WTC11 (cell line): ENCODE measurements around the gene ZBTB47. TPM values are rescaled to one million over a fixed set of nuclear protein-coding genes. Genes with fewer than 3 reads are reported as not detected.

ENCODE experiments used
- ATAC-seq: fragments of 200-7000 bp; cut with Tn5 transposase; 2 replicates; pipeline ENCODE4 v1.10.0; 2021; ENCODE audit warnings: mild to moderate bottlenecking, moderate library complexity
- CTCF ChIA-PET: fragments of 300-600 bp; sonication (Branson Sonifier 250); formaldehyde crosslinking; loops from one replicate; lab custom pipeline; 2021; ENCODE audit warnings: antibody characterized with exemption; lab: Charles Lee
- POLR2A ChIA-PET: fragments of 350-600 bp; sonication (Branson Sonifier 250); formaldehyde crosslinking; loops from one replicate; lab custom pipeline; 2021; ENCODE audit warnings: antibody characterized with exemption; lab: Charles Lee
- DNase-seq: peaks from one replicate; pipeline ENCODE4 v3.0.0; 2021; ENCODE audit warnings: low spot score
- H3K27ac Mint-ChIP-seq: 2 replicates; pipeline ENCODE4 v1.8.0; 2021; ENCODE audit warnings: mixed read lengths
- H3K27me3 Mint-ChIP-seq: 2 replicates; pipeline ENCODE4 v1.8.0; 2021; ENCODE audit warnings: low read depth, mild to moderate bottlenecking, moderate library complexity, mixed read lengths
- H3K36me3 Mint-ChIP-seq: 2 replicates; pipeline ENCODE4 v1.8.0; 2021; ENCODE audit warnings: mixed read lengths
- H3K4me1 Mint-ChIP-seq: 2 replicates; pipeline ENCODE4 v1.8.0; 2022; ENCODE audit warnings: mixed read lengths
- H3K4me3 Mint-ChIP-seq: 2 replicates; pipeline ENCODE4 v1.8.0; 2021; ENCODE audit warnings: mild to moderate bottlenecking, moderate library complexity, mixed read lengths
- H3K9me3 Mint-ChIP-seq: 2 replicates; pipeline ENCODE4 v1.8.0; 2021; ENCODE audit warnings: mixed read lengths
- ATF6 ChIP-seq: sonication (generic); formaldehyde crosslinking; IDR thresholded peaks from 2 replicates; pipeline ENCODE4 v1.8.1; 2023; ENCODE audit warnings: mild to moderate bottlenecking, missing genetic modification reagents
- CREB1 ChIP-seq: sonication (generic); formaldehyde crosslinking; IDR thresholded peaks from 2 replicates; pipeline ENCODE4 v1.8.0; 2023; ENCODE audit warnings: mild to moderate bottlenecking, missing genetic modification reagents
- ELF4 ChIP-seq: sonication (generic); formaldehyde crosslinking; IDR thresholded peaks from 2 replicates; pipeline ENCODE4 v1.8.1; 2022; ENCODE audit warnings: low read depth, mild to moderate bottlenecking, moderate library complexity, missing genetic modification reagents
- EMX1 ChIP-seq: fragments of 250-450 bp; sonication (Bioruptor Pico); IDR thresholded peaks from 2 replicates; pipeline ENCODE4 v1.8.0; 2021; ENCODE audit warnings: mild to moderate bottlenecking
- MYBL2 ChIP-seq: sonication (generic); formaldehyde crosslinking; IDR thresholded peaks from 2 replicates; pipeline ENCODE4 v1.8.1; 2023; ENCODE audit warnings: mild to moderate bottlenecking, moderate library complexity, missing genetic modification reagents
- NR1H2 ChIP-seq: sonication (generic); formaldehyde crosslinking; IDR thresholded peaks from 2 replicates; pipeline ENCODE4 v1.9.0; 2021; ENCODE audit warnings: mild to moderate bottlenecking, moderate library complexity, missing genetic modification reagents
- NR3C1 ChIP-seq: sonication (generic); formaldehyde crosslinking; conservative IDR thresholded peaks from 2 replicates; pipeline ENCODE4 v1.8.1; 2023; ENCODE audit warnings: low read depth, mild to moderate bottlenecking, missing genetic modification reagents
- PRDM15 ChIP-seq: sonication (generic); formaldehyde crosslinking; IDR thresholded peaks from 2 replicates; pipeline ENCODE4 v1.8.0; 2022; ENCODE audit warnings: missing genetic modification reagents
- SMAD3 ChIP-seq: sonication (generic); formaldehyde crosslinking; IDR thresholded peaks from 2 replicates; pipeline ENCODE4 v1.8.0; 2022; ENCODE audit warnings: missing genetic modification reagents, mild to moderate bottlenecking, borderline replicate concordance
- TP53 ChIP-seq: sonication (generic); formaldehyde crosslinking; IDR thresholded peaks from 2 replicates; pipeline ENCODE4 v1.8.1; 2023; ENCODE audit warnings: mild to moderate bottlenecking, missing genetic modification reagents
- ZNF232 ChIP-seq: sonication (generic); formaldehyde crosslinking; IDR thresholded peaks from 2 replicates; pipeline ENCODE4 v1.8.0; 2022; ENCODE audit warnings: mild to moderate bottlenecking, missing genetic modification reagents
- ZNF416 ChIP-seq: fragments of 250-450 bp; sonication (Bioruptor Pico); IDR thresholded peaks from 2 replicates; pipeline ENCODE4 v1.9.0; 2021; ENCODE audit warnings: mild to moderate bottlenecking, inconsistent platforms
- ZNF671 ChIP-seq: fragments of 250-450 bp; sonication (Bioruptor Pico); IDR thresholded peaks from 2 replicates; pipeline ENCODE4 v1.8.0; 2021; ENCODE audit warnings: mild to moderate bottlenecking
- total RNA-seq: library from RNA; stranded (reverse); gene quantifications from 3 replicates; pipeline ENCODE4 v1.2.3, GENCODE V29; 2021
- TF ChIP-seq, protein P1 (sequence below): sonication (generic); formaldehyde crosslinking; IDR thresholded peaks from 2 replicates; pipeline ENCODE4 v1.8.1; 2022; ENCODE audit warnings: missing genetic modification reagents, borderline replicate concordance
- TF ChIP-seq, protein P2 (sequence below): sonication (generic); formaldehyde crosslinking; IDR thresholded peaks from 2 replicates; pipeline ENCODE4 v1.8.0; 2022; ENCODE audit warnings: mild to moderate bottlenecking, missing genetic modification reagents
- TF ChIP-seq, protein P3 (sequence below): fragments of 250-450 bp; sonication (Bioruptor Pico); IDR thresholded peaks from 2 replicates; pipeline ENCODE4 v1.9.0; 2021; ENCODE audit warnings: mild to moderate bottlenecking

ZBTB47 gene
- total RNA-seq, 1 experiment from 2014 or later, result 5.2 TPM

DNA sequence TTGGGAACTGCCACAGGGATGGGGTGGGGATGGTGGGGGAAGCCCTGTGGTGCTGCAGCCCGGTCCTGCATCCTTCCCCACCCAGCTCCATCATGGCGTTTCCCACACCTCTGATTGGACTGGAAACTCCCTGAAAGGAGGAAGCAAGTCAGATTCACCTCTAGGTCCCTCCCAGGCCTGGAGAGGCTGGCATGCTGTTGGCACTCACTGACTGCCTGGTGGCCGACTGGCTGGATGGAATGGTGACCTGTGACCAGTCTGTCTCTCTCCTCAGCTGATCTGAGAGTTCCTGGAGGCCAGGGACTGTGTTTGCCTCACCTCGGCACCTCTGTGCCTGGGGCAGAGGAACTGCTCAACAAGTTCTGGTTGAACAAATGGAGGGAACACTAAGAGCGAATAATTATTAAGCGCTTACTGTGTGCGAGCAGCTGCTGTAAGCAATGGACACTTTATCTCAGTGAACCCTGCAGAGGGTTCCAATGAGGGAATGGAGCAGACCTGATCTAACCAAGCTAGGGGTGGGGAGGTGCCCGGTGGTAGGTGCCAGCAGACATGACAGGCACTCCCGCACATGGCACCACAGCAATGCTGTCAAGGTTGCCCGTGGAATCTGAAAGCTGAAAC is 52.6 kb downstream of the ZBTB47 start:
- TF ChIP-seq EMX1 (CRISPR knock-in tag) (no peak), CREB1 (CRISPR knock-in tag) (no peak), MYBL2 (no peak), TP53 (CRISPR knock-in tag) (no peak), ATF6 (CRISPR knock-in tag) (no peak), ZNF671 (CRISPR knock-in tag) (no peak), PRDM15 (CRISPR knock-in tag) (no peak), ZNF232 (CRISPR knock-in tag) (no peak), SMAD3 (CRISPR knock-in tag) (no peak), ZNF416 (no peak), NR1H2 (no peak), ELF4 (CRISPR knock-in tag) (no peak), NR3C1 (CRISPR knock-in tag) (no peak)
- TF ChIP-seq, protein P1, sequence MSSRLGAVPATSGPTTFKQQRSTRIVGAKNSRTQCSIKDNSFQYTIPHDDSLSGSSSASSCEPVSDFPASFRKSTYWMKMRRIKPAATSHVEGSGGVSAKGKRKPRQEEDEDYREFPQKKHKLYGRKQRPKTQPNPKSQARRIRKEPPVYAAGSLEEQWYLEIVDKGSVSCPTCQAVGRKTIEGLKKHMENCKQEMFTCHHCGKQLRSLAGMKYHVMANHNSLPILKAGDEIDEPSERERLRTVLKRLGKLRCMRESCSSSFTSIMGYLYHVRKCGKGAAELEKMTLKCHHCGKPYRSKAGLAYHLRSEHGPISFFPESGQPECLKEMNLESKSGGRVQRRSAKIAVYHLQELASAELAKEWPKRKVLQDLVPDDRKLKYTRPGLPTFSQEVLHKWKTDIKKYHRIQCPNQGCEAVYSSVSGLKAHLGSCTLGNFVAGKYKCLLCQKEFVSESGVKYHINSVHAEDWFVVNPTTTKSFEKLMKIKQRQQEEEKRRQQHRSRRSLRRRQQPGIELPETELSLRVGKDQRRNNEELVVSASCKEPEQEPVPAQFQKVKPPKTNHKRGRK (CRISPR knock-in tag), result no peak
- TF ChIP-seq, protein P2, sequence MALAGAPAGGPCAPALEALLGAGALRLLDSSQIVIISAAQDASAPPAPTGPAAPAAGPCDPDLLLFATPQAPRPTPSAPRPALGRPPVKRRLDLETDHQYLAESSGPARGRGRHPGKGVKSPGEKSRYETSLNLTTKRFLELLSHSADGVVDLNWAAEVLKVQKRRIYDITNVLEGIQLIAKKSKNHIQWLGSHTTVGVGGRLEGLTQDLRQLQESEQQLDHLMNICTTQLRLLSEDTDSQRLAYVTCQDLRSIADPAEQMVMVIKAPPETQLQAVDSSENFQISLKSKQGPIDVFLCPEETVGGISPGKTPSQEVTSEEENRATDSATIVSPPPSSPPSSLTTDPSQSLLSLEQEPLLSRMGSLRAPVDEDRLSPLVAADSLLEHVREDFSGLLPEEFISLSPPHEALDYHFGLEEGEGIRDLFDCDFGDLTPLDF (CRISPR knock-in tag), result no peak
- TF ChIP-seq, protein P3, sequence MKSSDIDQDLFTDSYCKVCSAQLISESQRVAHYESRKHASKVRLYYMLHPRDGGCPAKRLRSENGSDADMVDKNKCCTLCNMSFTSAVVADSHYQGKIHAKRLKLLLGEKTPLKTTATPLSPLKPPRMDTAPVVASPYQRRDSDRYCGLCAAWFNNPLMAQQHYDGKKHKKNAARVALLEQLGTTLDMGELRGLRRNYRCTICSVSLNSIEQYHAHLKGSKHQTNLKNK (CRISPR knock-in tag), result no peak
- Mint-ChIP-seq H3K27ac (no peak overlapping the region), H3K9me3 (no peaks in the 10 kb centered on the region), H3K36me3 (no peaks in the 10 kb centered on the region), H3K27me3 (no peaks in the 10 kb centered on the region), H3K4me1 (peaks cover 6% of the 10 kb centered on the region), H3K4me3 (no peak overlapping the region)
- ATAC-seq (no peak), DNase-seq (no peak)
- POLR2A ChIA-PET, result no interaction called here
- CTCF ChIA-PET, result no interaction called here
